HepG2 (cell line): ENCODE measurements around the gene HSF4. TPM values are rescaled to one million over a fixed set of nuclear protein-coding genes. Genes with fewer than 3 reads are reported as not detected.

Experiments
- ATF3 ChIP-seq: sonication (generic); formaldehyde crosslinking; IDR thresholded peaks from 2 replicates; pipeline ENCODE4 v1.4.0; 2020; ENCODE audit warnings: missing genetic modification reagents
- ERF ChIP-seq: IDR thresholded peaks from 2 replicates; pipeline ENCODE4 v1.6.1; 2018; ENCODE audit warnings: missing biosample characterization, missing genetic modification reagents
- NCOA1 ChIP-seq: sonication (generic); formaldehyde crosslinking; IDR thresholded peaks from 2 replicates; pipeline ENCODE4 v1.9.0; 2021; ENCODE audit warnings: missing genetic modification reagents
- NFKB2 ChIP-seq: sonication (generic); formaldehyde crosslinking; IDR thresholded peaks from 2 replicates; pipeline ENCODE4 v1.4.0; 2020; ENCODE audit warnings: missing genetic modification reagents, borderline replicate concordance
- NR2F2 ChIP-seq: IDR thresholded peaks from 2 replicates; pipeline ENCODE4 v1.6.1; 2012; ENCODE audit warnings: low read depth, inconsistent platforms, borderline replicate concordance
- PRDM15 ChIP-seq: sonication (generic); formaldehyde crosslinking; IDR thresholded peaks from 2 replicates; pipeline ENCODE4 v1.4.0; 2020; ENCODE audit warnings: missing genetic modification reagents
- SALL1 ChIP-seq: sonication (generic); formaldehyde crosslinking; IDR thresholded peaks from 2 replicates; pipeline ENCODE4 v1.8.0; 2022; ENCODE audit warnings: mild to moderate bottlenecking, missing genetic modification reagents
- SP5 ChIP-seq: IDR thresholded peaks from 2 replicates; pipeline ENCODE4 v1.6.1; 2016; ENCODE audit warnings: low read depth, borderline replicate concordance
- STAT5B ChIP-seq: sonication (generic); formaldehyde crosslinking; IDR thresholded peaks from 2 replicates; pipeline ENCODE4 v1.4.0; 2020; ENCODE audit warnings: missing genetic modification reagents
- TBL1XR1 ChIP-seq: fragments of 150-350 bp; IDR thresholded peaks from 2 replicates; pipeline ENCODE4 v1.6.1; 2014; ENCODE audit warnings: borderline replicate concordance, low read length; ENCODE audit not compliant: partially characterized antibody
- ZBTB10 ChIP-seq: sonication (generic); formaldehyde crosslinking; IDR thresholded peaks from 2 replicates; pipeline ENCODE4 v1.4.0; 2020; ENCODE audit warnings: missing genetic modification reagents, borderline replicate concordance
- ZNF101 ChIP-seq: sonication (generic); formaldehyde crosslinking; IDR thresholded peaks from 2 replicates; pipeline ENCODE4 v1.4.0; 2020; ENCODE audit warnings: mild to moderate bottlenecking, low read depth, missing genetic modification reagents, borderline replicate concordance
- ZNF121 ChIP-seq: sonication (generic); formaldehyde crosslinking; IDR thresholded peaks from 2 replicates; pipeline ENCODE4 v1.5.0; 2020; ENCODE audit warnings: mild to moderate bottlenecking, missing genetic modification reagents
- ZNF562 ChIP-seq: sonication (generic); formaldehyde crosslinking; IDR thresholded peaks from 2 replicates; pipeline ENCODE4 v1.8.0; 2022; ENCODE audit warnings: missing genetic modification reagents, borderline replicate concordance
- ZNF569 ChIP-seq: sonication (generic); formaldehyde crosslinking; IDR thresholded peaks from 2 replicates; pipeline ENCODE4 v1.5.0; 2020; ENCODE audit warnings: mild to moderate bottlenecking, missing genetic modification reagents, moderate library complexity, borderline replicate concordance
- ZNF761 ChIP-seq: sonication (generic); formaldehyde crosslinking; conservative IDR thresholded peaks from 2 replicates; pipeline ENCODE4 v1.4.0; 2020; ENCODE audit warnings: mild to moderate bottlenecking, missing genetic modification reagents
- ZSCAN22 ChIP-seq: sonication (generic); formaldehyde crosslinking; IDR thresholded peaks from 2 replicates; pipeline ENCODE4 v1.4.0; 2020; ENCODE audit warnings: mild to moderate bottlenecking, missing genetic modification reagents
- polyA plus RNA-seq, 8 experiments: library from polyadenylated mRNA; depleted of rRNA in 3 of 8; stranded (reverse) in 7 of 8; unstranded in 1 of 8; fragments of >200 nt; fragmentation: Illumina TruSeq in 4 of 8; extraction: Trizol in 4 of 8; gene quantifications; 2 replicates each; pipeline versions ENCODE4 v1.2.1 to v1.2.3, GENCODE V29; 2011 to 2016; ENCODE audit warnings: low read depth in 4 of 8, missing spikeins in 1 of 8, mixed read lengths in 1 of 8; ENCODE audit not compliant: insufficient read depth in 1 of 8
- total RNA-seq, 5 experiments: library from RNA; depleted of rRNA; stranded (reverse); fragments of >200 nt; fragmentation: Illumina TruSeq; extraction: Trizol; gene quantifications; 2 replicates each; pipeline ENCODE4 v1.2.3, GENCODE V29; 2016; ENCODE audit warnings: low read depth in 1 of 5
- TF ChIP-seq, protein P1 (sequence below): sonication (generic); formaldehyde crosslinking; IDR thresholded peaks from 2 replicates; pipeline ENCODE4 v1.8.1; 2023; ENCODE audit warnings: mild to moderate bottlenecking, missing genetic modification reagents
- TF ChIP-seq, protein P2 (sequence below): IDR thresholded peaks from 2 replicates; pipeline ENCODE4 v1.6.1; 2012; ENCODE audit warnings: low read depth, low read length, improper control_type of control experiment
- TF ChIP-seq, protein P3 (sequence below): sonication (generic); formaldehyde crosslinking; IDR thresholded peaks from 2 replicates; pipeline ENCODE4 v1.4.0; 2020; ENCODE audit warnings: missing genetic modification reagents, low read depth, mild to moderate bottlenecking, borderline replicate concordance

The HSF4 gene
- total and polyA plus RNA-seq, 2 of the 13 experiments (the other 11 are each of a cell fraction or from before 2014, with no cell fraction given), result 3.5 to 16.9 TPM

GRCh38 chr16:67164599-67165061 lies at the start of gene HSF4 (continued):
- peak; percentile 82; the same call in 1 of the 2 replicates for TF ChIP-seq NR2F2
- TF ChIP-seq, protein P1, sequence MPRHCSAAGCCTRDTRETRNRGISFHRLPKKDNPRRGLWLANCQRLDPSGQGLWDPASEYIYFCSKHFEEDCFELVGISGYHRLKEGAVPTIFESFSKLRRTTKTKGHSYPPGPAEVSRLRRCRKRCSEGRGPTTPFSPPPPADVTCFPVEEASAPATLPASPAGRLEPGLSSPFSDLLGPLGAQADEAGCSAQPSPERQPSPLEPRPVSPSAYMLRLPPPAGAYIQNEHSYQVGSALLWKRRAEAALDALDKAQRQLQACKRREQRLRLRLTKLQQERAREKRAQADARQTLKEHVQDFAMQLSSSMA (CRISPR knock-in tag), result no peak
- TF ChIP-seq ZNF562 (CRISPR knock-in tag), result no peak; the same call in 1 of the 2 replicates
- peak; percentile 100 for TF ChIP-seq SP5 (CRISPR knock-in tag)
- TF ChIP-seq, protein P2, sequence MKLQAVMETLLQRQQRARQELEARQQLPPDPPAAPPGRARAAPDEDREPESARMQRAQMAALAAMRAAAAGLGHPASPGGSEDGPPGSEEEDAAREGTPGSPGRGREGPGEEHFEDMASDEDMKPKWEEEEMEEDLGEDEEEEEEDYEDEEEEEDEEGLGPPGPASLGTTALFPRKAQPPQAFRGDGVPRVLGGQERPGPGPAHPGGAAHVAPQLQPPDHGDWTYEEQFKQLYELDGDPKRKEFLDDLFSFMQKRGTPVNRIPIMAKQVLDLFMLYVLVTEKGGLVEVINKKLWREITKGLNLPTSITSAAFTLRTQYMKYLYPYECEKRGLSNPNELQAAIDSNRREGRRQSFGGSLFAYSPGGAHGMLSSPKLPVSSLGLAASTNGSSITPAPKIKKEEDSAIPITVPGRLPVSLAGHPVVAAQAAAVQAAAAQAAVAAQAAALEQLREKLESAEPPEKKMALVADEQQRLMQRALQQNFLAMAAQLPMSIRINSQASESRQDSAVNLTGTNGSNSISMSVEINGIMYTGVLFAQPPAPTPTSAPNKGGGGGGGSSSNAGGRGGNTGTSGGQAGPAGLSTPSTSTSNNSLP, result no peak
- peak; percentile 92; the same call in 1 of the 2 replicates for TF ChIP-seq NFKB2 (CRISPR knock-in tag)
- TF ChIP-seq, protein P3, sequence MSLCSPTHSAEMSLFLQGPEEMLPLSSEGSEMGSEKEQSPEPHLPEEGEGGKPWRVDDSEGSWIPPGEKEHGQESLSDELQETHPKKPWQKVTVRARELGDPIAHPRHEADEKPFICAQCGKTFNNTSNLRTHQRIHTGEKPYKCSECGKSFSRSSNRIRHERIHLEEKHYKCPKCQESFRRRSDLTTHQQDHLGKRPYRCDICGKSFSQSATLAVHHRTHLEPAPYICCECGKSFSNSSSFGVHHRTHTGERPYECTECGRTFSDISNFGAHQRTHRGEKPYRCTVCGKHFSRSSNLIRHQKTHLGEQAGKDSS (CRISPR knock-in tag), result peak; percentile 74; the same call in 1 of the 2 replicates
- TF ChIP-seq PRDM15 (CRISPR knock-in tag), result peak; percentile 91
- TF ChIP-seq ATF3 (CRISPR knock-in tag), result peak; percentile 54; the same call in 1 of the 2 replicates
- TF ChIP-seq NCOA1 (CRISPR knock-in tag), result no peak
- peak; percentile 96 for TF ChIP-seq ERF (CRISPR knock-in tag)
- no peak for TF ChIP-seq ZNF101 (CRISPR knock-in tag)
- peak; percentile 94 for TF ChIP-seq SALL1 (CRISPR knock-in tag)
- TF ChIP-seq ZNF121 (CRISPR knock-in tag), result peak; percentile 77; the same call in 1 of the 2 replicates
- peak; percentile 86; the same call in 1 of the 2 replicates for TF ChIP-seq ZBTB10 (CRISPR knock-in tag)
- no peak for TF ChIP-seq TBL1XR1
- peak; percentile 90 for TF ChIP-seq STAT5B
- no peak for TF ChIP-seq ZNF569 (CRISPR knock-in tag)
- TF ChIP-seq ZNF761, result 0 out of 2 replicates have a peak, but pooled peaks have one; percentile 37
- no peak for TF ChIP-seq ZSCAN22 (CRISPR knock-in tag)
